ENCODE measurements around the gene PPFIBP1.

The PPFIBP1 gene

GRCh38 chr12:27685274-27685673, 161.3 kb downstream of the PPFIBP1 start:
- no peak overlapping the region for H3K27ac Mint-ChIP-seq

GRCh38 chr12:27686147-27686546, 162.1 kb downstream of the PPFIBP1 start:
- Mint-ChIP-seq H3K9me3 (no peaks in the 10 kb centered on the region), H3K4me1 (no peaks in the 10 kb centered on the region), H3K36me3 (ENCODE audit: low read depth) (peaks cover 49% of the 10 kb centered on the region), H3K27ac (no peak overlapping the region), H3K27me3 (ENCODE audit: low read depth, poor library complexity) (peaks cover 2% of the 10 kb centered on the region), H3K4me3 (no peak overlapping the region)
- no peak for TF ChIP-seq CTCF (IDR thresholded peaks at IDR 0.05)
- no peak for DNase-seq

More at GRCh38 chr12:27685274-27685673, 161.3 kb downstream of the PPFIBP1 start:
- Mint-ChIP-seq H3K36me3 (ENCODE audit: low read depth) (peaks cover 58% of the 10 kb centered on the region), H3K9me3 (no peaks in the 10 kb centered on the region), H3K4me3 (no peak overlapping the region), H3K27me3 (ENCODE audit: low read depth, poor library complexity) (peaks cover 2% of the 10 kb centered on the region), H3K4me1 (no peaks in the 10 kb centered on the region)
- DNase-seq, result no peak
- TF ChIP-seq CTCF (IDR thresholded peaks at IDR 0.05), result no peak

GRCh38 chr12:27688671-27689070, 164.7 kb downstream of the PPFIBP1 start:
- H3K27ac Mint-ChIP-seq, result no peak overlapping the region
- H3K27me3 Mint-ChIP-seq (ENCODE audit: low read depth, poor library complexity), result peaks cover 2% of the 10 kb centered on the region
- H3K4me3 Mint-ChIP-seq, result no peak overlapping the region
- H3K36me3 Mint-ChIP-seq (ENCODE audit: low read depth), result peaks cover 47% of the 10 kb centered on the region
- TF ChIP-seq CTCF (IDR thresholded peaks at IDR 0.05), result no peak
- DNase-seq, result no peak
- no peaks in the 10 kb centered on the region for H3K4me1 Mint-ChIP-seq
- no peaks in the 10 kb centered on the region for H3K9me3 Mint-ChIP-seq

GRCh38 chr12:27689558-27690180, 165.7 kb downstream of the PPFIBP1 start:
- no peak overlapping the region for H3K27ac Mint-ChIP-seq
- peaks cover 52% of the 10 kb centered on the region for H3K36me3 Mint-ChIP-seq (ENCODE audit: low read depth)
- no peak for TF ChIP-seq CTCF (IDR thresholded peaks at IDR 0.05)
- no peak for DNase-seq
- no peaks in the 10 kb centered on the region for H3K4me1 Mint-ChIP-seq
- no peaks in the 10 kb centered on the region for H3K9me3 Mint-ChIP-seq
- peaks cover 2% of the 10 kb centered on the region for H3K27me3 Mint-ChIP-seq (ENCODE audit: low read depth, poor library complexity)
- H3K4me3 Mint-ChIP-seq, result no peak overlapping the region

GRCh38 chr12:27693403-27693802, 169.4 kb downstream of the PPFIBP1 start:
- Mint-ChIP-seq H3K4me3 (no peak overlapping the region), H3K27me3 (ENCODE audit: low read depth, poor library complexity) (peaks cover 2% of the 10 kb centered on the region), H3K27ac (no peak overlapping the region), H3K4me1 (no peaks in the 10 kb centered on the region), H3K36me3 (ENCODE audit: low read depth) (peaks cover 47% of the 10 kb centered on the region), H3K9me3 (no peaks in the 10 kb centered on the region)
- TF ChIP-seq CTCF (IDR thresholded peaks at IDR 0.05), result no peak
- DNase-seq, result no peak
